IMR-90 (cell line): Measurements from ENCODE around the gene SORL1. TPM values are rescaled to one million over a fixed set of nuclear protein-coding genes. Genes with fewer than 3 reads are reported as not detected.

ENCODE experiments used
- ATAC-seq: fragments of 200-7000 bp; cut with Tn5 transposase; 2 replicates; pipeline ENCODE4 v1.9.1; 2020; ENCODE audit warnings: low read depth, mild to moderate bottlenecking, moderate library complexity
- BruUV-seq: library from RNA; stranded (reverse); fragments of 400-500 nt; replicated peaks from 2 replicates; lab custom pipeline; 2021; lab: Mats Ljungman, UMichigan
- CTCF ChIA-PET: fragments of 300-600 bp; formaldehyde crosslinking; extraction: SDS; loops from one replicate; lab custom pipeline; 2021; ENCODE audit warnings: antibody characterized with exemption; lab: Yijun Ruan, JAX
- POLR2A ChIA-PET: fragments of 300-600 bp; sonication (Branson Sonifier 250); formaldehyde crosslinking; loops from one replicate; lab custom pipeline; 2022; ENCODE audit warnings: antibody characterized with exemption; ENCODE audit not compliant: unreplicated experiment; lab: Charles Lee
- DNase-seq: peaks from one replicate; pipeline ENCODE4 v3.0.0; 2013
- H2AFZ ChIP-seq: replicated peaks from 2 replicates; pipeline ENCODE3; 2013; ENCODE audit warnings: low read length, mild to moderate bottlenecking; ENCODE audit not compliant: poor library complexity
- H2AK5ac ChIP-seq: 2 replicates; pipeline ENCODE4 v1.6.1; 2013; ENCODE audit warnings: low read depth, low read length, inconsistent platforms
- H2AK9ac ChIP-seq: replicated peaks from 2 replicates; pipeline ENCODE3; 2013; ENCODE audit warnings: mild to moderate bottlenecking, low read depth, low read length, moderate library complexity; ENCODE audit not compliant: poor library complexity
- H2BK120ac ChIP-seq: 2 replicates; pipeline ENCODE4 v1.6.1; 2013; ENCODE audit warnings: low read depth, low read length, inconsistent platforms
- H2BK15ac ChIP-seq: 3 replicates; pipeline ENCODE4 v1.6.1; 2013; ENCODE audit warnings: low read depth, low read length, inconsistent platforms
- H2BK20ac ChIP-seq: 2 replicates; pipeline ENCODE4 v1.6.1; 2013; ENCODE audit warnings: low read depth, mild to moderate bottlenecking, inconsistent platforms, low read length, moderate library complexity
- H2BK5ac ChIP-seq: 2 replicates; pipeline ENCODE4 v1.6.1; 2013; ENCODE audit warnings: mild to moderate bottlenecking, low read depth, low read length, inconsistent platforms; ENCODE audit not compliant: poor library complexity, severe bottlenecking
- H3K14ac ChIP-seq: replicated peaks from 2 replicates; pipeline ENCODE4 v1.6.1; 2013; ENCODE audit warnings: low read depth, low read length, inconsistent platforms
- H3K18ac ChIP-seq: 2 replicates; pipeline ENCODE4 v1.6.1; 2013; ENCODE audit warnings: low read depth, low read length, control low read depth
- H3K23ac ChIP-seq: 2 replicates; pipeline ENCODE4 v1.6.1; 2013; ENCODE audit warnings: low read depth, low read length, inconsistent platforms
- H3K27ac ChIP-seq: 2 replicates; pipeline ENCODE4 v1.5.1; 2013; ENCODE audit warnings: mild to moderate bottlenecking, control low read depth, low read length; ENCODE audit not compliant: insufficient read depth
- H3K27me3 ChIP-seq: 2 replicates; pipeline ENCODE4 v1.6.1; 2013; ENCODE audit warnings: low read length; ENCODE audit not compliant: control insufficient read depth, insufficient read depth
- H3K36me3 ChIP-seq: 2 replicates; pipeline ENCODE4 v1.6.1; 2013; ENCODE audit warnings: low read length, mixed read lengths; ENCODE audit not compliant: control insufficient read depth, insufficient read depth
- H3K4ac ChIP-seq: 2 replicates; pipeline ENCODE4 v1.6.1; 2013; ENCODE audit warnings: low read depth, low read length, inconsistent platforms
- H3K4me1 ChIP-seq: 2 replicates; pipeline ENCODE4 v1.6.1; 2013; ENCODE audit warnings: low read length, mixed read lengths; ENCODE audit not compliant: control insufficient read depth, insufficient read depth
- H3K4me2 ChIP-seq: 2 replicates; pipeline ENCODE4 v1.6.1; 2013; ENCODE audit warnings: low read depth, mild to moderate bottlenecking, control low read depth, low read length, moderate library complexity
- H3K4me3 ChIP-seq: 2 replicates; pipeline ENCODE4 v1.5.1; 2013; ENCODE audit warnings: low read depth, mild to moderate bottlenecking, control low read depth, low read length, moderate library complexity; ENCODE audit not compliant: insufficient read depth
- H3K56ac ChIP-seq: 2 replicates; pipeline ENCODE4 v1.6.1; 2013; ENCODE audit warnings: low read length, inconsistent platforms; ENCODE audit not compliant: insufficient read depth; ENCODE audit errors: extremely low read depth
- H3K79me1 ChIP-seq, 2 experiments: 2 replicates each; pipeline ENCODE4 v1.6.1; 2013; ENCODE audit warnings: low read length in 2 of 2, inconsistent platforms in 1 of 2, low read depth in 1 of 2
- H3K9ac ChIP-seq: 2 replicates; pipeline ENCODE4 v1.6.1; 2013; ENCODE audit warnings: low read depth, low read length, control low read depth
- H3K9me1 ChIP-seq: 2 replicates; pipeline ENCODE4 v1.6.1; 2013; ENCODE audit warnings: low read length, inconsistent platforms; ENCODE audit not compliant: insufficient read depth
- H3K9me3 ChIP-seq: 2 replicates; pipeline ENCODE4 v1.6.1; 2013; ENCODE audit warnings: low read length; ENCODE audit not compliant: control insufficient read depth, insufficient read depth
- H4K20me1 ChIP-seq: 2 replicates; pipeline ENCODE4 v1.6.1; 2013; ENCODE audit warnings: low read length, inconsistent platforms; ENCODE audit not compliant: insufficient read depth
- H4K5ac ChIP-seq: 2 replicates; pipeline ENCODE4 v1.6.1; 2013; ENCODE audit warnings: mild to moderate bottlenecking, low read depth, low read length, control low read depth
- H4K8ac ChIP-seq, 2 experiments: 2 replicates each; pipeline ENCODE4 v1.6.1; 2013; ENCODE audit warnings: low read depth in 2 of 2, low read length in 2 of 2, control low read depth in 1 of 2, inconsistent platforms in 1 of 2
- H4K91ac ChIP-seq: 2 replicates; pipeline ENCODE4 v1.6.1; 2013; ENCODE audit warnings: low read depth, low read length, inconsistent platforms; ENCODE audit not compliant: insufficient read depth
- BHLHE40 ChIP-seq: fragments of 150-350 bp; IDR thresholded peaks from 2 replicates; pipeline ENCODE4 v1.6.1; 2016; ENCODE audit warnings: mild to moderate bottlenecking, low read depth, low read length
- CHD1 ChIP-seq: IDR thresholded peaks from 2 replicates; pipeline ENCODE4 v1.6.1; 2012; ENCODE audit warnings: low read depth, low read length, improper control_type of control experiment
- FOS ChIP-seq: fragments of 150-350 bp; IDR thresholded peaks from 2 replicates; pipeline ENCODE4 v1.6.1; 2016; ENCODE audit warnings: low read depth, low read length
- MAFK ChIP-seq: IDR thresholded peaks from 2 replicates; pipeline ENCODE4 v1.6.1; 2012; ENCODE audit warnings: low read depth, low read length, improper control_type of control experiment
- MAZ ChIP-seq: IDR thresholded peaks from 2 replicates; pipeline ENCODE4 v1.6.1; 2012; ENCODE audit warnings: low read depth, mild to moderate bottlenecking, low read length, improper control_type of control experiment, moderate library complexity, borderline replicate concordance
- MXI1 ChIP-seq: IDR thresholded peaks from 2 replicates; pipeline ENCODE4 v1.6.1; 2012; ENCODE audit warnings: low read depth, mild to moderate bottlenecking, low read length, moderate library complexity, borderline replicate concordance
- NFE2L2 ChIP-seq: fragments of 150-350 bp; IDR thresholded peaks from 2 replicates; pipeline ENCODE4 v1.6.1; 2016; ENCODE audit warnings: low read depth, mild to moderate bottlenecking, low read length
- POLR2A ChIP-seq: IDR thresholded peaks from 2 replicates; pipeline ENCODE4 v1.6.1; 2012; ENCODE audit warnings: mild to moderate bottlenecking, low read depth, low read length
- RCOR1 ChIP-seq: IDR thresholded peaks from 2 replicates; pipeline ENCODE4 v1.6.1; 2012; ENCODE audit warnings: mild to moderate bottlenecking, low read length, improper control_type of control experiment; ENCODE audit not compliant: insufficient replicate concordance
- RFX5 ChIP-seq: IDR thresholded peaks from 2 replicates; pipeline ENCODE4 v1.8.0; 2012; ENCODE audit warnings: low read depth, mild to moderate bottlenecking, low read length, moderate library complexity
- SMC3 ChIP-seq: fragments of 150-350 bp; IDR thresholded peaks from 2 replicates; pipeline ENCODE4 v1.6.1; 2016; ENCODE audit warnings: low read depth, mild to moderate bottlenecking, antibody characterized with exemption, low read length, moderate library complexity
- WGBS, 2 experiments: methylation state at CpG; one replicate each; pipeline versions ENCODE4 v1.1.5 to v1.1.7; 2013; ENCODE audit warnings: missing lambda C conversion rate in 2 of 2; ENCODE audit not compliant: insufficient read length in 1 of 2; ENCODE audit errors: extremely low coverage in 2 of 2; 5-methylcytosine and 5-hydroxymethylcytosine counted together
- dilution Hi-C: fragments of 300-500 bp; cut with HindIII; formaldehyde crosslinking; loops from one replicate; pipeline ENCODE4 v1.14.3; 2018; ENCODE audit warnings: low sequenced_read_pairs; ENCODE audit not compliant: unreplicated experiment
- in situ Hi-C: fragments of 300-500 bp; cut with MboI; formaldehyde crosslinking; loops from 3 replicates; pipeline ENCODE4 v1.14.3; 2019; ENCODE audit warnings: low sequenced_read_pairs, inconsistent platforms, mixed read lengths
- intact Hi-C: fragments of 100-400 bp; cut with micrococcal nuclease; formaldehyde crosslinking; loops from 2 replicates; pipeline ENCODE4 v1.10.0; 2022
- polyA plus RNA-seq, 3 experiments: library from polyadenylated mRNA; depleted of rRNA; stranded (reverse); fragments of >200 nt; gene quantifications; 2 replicates each; pipeline ENCODE4 v1.2.3, GENCODE V29; 2012; ENCODE audit warnings: low replicate concordance in 1 of 3
- total RNA-seq: library from RNA; depleted of rRNA; stranded (reverse); fragments of >200 nt; gene quantifications from 2 replicates; pipeline ENCODE4 v1.2.3, GENCODE V29; 2012
- TF ChIP-seq, protein P1 (sequence below): fragments of 150-350 bp; IDR thresholded peaks from 2 replicates; pipeline ENCODE4 v1.6.1; 2016; ENCODE audit warnings: low read depth, mild to moderate bottlenecking, low read length, moderate library complexity, borderline replicate concordance
- TF ChIP-seq, protein P2 (sequence below): fragments of 150-350 bp; IDR thresholded peaks from 2 replicates; pipeline ENCODE4 v1.6.1; 2017; ENCODE audit warnings: mild to moderate bottlenecking, antibody characterized with exemption, low read length, low read depth
- TF ChIP-seq, protein P3 (sequence below): conservative IDR thresholded peaks from 2 replicates; pipeline ENCODE4 v1.5.1; 2012; ENCODE audit warnings: mild to moderate bottlenecking, low read depth, low read length, improper control_type of control experiment

The SORL1 gene
- total and polyA plus RNA-seq, 2 of the 4 experiments (the other 2 are of a cell fraction), result 1.0 to 2.0 TPM

DNA sequence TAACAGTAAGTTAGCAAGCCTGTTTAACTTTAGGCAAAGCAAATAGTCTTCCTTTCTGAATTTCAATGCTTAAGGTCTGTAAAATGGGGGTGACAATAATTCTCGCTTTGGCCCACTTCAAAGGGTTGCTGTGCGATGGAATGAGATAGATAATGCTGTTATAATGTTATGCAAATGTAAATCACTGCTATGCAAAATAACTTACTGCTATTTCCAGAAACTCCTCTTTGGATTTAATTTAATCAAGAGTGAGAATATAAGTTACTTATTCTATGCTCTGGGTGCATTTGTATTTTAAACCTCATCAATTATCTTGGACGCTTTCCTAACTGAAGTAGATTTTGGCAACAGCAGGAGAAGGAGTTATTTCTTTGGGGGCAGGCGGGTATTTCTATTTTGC lies 4.1 kb upstream of the SORL1 start:
- no peak overlapping the region for H2BK15ac ChIP-seq
- H4K8ac ChIP-seq, result no peak overlapping the region
- H4K20me1 ChIP-seq, result no peaks in the 10 kb centered on the region
- H2BK20ac ChIP-seq, result no peak overlapping the region
- no peak overlapping the region for H3K4me3 ChIP-seq
- no peak overlapping the region for H4K5ac ChIP-seq
- H2BK120ac ChIP-seq, result no peak overlapping the region
- H3K18ac ChIP-seq, result no peak overlapping the region
- H4K91ac ChIP-seq, result no peak overlapping the region
- ATAC-seq, result no peak
- no peak overlapping the region for H3K9ac ChIP-seq
- H3K9me3 ChIP-seq, result no peaks in the 10 kb centered on the region
- no peak for DNase-seq
- no peaks in the 10 kb centered on the region for H3K36me3 ChIP-seq
- H3K4ac ChIP-seq, result no peak overlapping the region
- CTCF ChIA-PET, result no interaction called here
- no peak overlapping the region for H2AK9ac ChIP-seq
- H2BK5ac ChIP-seq, result no peak overlapping the region
- no peak overlapping the region for H2AFZ ChIP-seq
- no peak overlapping the region for H3K4me2 ChIP-seq
- no peak overlapping the region for H2AK5ac ChIP-seq
- in situ Hi-C loops, result no loop called here
- H3K4me1 ChIP-seq, result no peaks in the 10 kb centered on the region; the same call in 1 of the 2 replicates
- H3K23ac ChIP-seq, result no peak overlapping the region
- H3K79me1 ChIP-seq, result no peaks in the 10 kb centered on the region
- TF ChIP-seq NFE2L2 (no peak), POLR2A (no peak), MAZ (no peak), SMC3 (no peak), CHD1 (no peak), MXI1 (no peak), FOS (no peak), RCOR1 (no peak), BHLHE40 (no peak), MAFK (no peak), RFX5 (no peak)
- TF ChIP-seq, protein P1, sequence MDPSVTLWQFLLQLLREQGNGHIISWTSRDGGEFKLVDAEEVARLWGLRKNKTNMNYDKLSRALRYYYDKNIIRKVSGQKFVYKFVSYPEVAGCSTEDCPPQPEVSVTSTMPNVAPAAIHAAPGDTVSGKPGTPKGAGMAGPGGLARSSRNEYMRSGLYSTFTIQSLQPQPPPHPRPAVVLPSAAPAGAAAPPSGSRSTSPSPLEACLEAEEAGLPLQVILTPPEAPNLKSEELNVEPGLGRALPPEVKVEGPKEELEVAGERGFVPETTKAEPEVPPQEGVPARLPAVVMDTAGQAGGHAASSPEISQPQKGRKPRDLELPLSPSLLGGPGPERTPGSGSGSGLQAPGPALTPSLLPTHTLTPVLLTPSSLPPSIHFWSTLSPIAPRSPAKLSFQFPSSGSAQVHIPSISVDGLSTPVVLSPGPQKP, result no peak
- TF ChIP-seq, protein P2, sequence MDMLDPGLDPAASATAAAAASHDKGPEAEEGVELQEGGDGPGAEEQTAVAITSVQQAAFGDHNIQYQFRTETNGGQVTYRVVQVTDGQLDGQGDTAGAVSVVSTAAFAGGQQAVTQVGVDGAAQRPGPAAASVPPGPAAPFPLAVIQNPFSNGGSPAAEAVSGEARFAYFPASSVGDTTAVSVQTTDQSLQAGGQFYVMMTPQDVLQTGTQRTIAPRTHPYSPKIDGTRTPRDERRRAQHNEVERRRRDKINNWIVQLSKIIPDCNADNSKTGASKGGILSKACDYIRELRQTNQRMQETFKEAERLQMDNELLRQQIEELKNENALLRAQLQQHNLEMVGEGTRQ, result no peak
- TF ChIP-seq, protein P3, sequence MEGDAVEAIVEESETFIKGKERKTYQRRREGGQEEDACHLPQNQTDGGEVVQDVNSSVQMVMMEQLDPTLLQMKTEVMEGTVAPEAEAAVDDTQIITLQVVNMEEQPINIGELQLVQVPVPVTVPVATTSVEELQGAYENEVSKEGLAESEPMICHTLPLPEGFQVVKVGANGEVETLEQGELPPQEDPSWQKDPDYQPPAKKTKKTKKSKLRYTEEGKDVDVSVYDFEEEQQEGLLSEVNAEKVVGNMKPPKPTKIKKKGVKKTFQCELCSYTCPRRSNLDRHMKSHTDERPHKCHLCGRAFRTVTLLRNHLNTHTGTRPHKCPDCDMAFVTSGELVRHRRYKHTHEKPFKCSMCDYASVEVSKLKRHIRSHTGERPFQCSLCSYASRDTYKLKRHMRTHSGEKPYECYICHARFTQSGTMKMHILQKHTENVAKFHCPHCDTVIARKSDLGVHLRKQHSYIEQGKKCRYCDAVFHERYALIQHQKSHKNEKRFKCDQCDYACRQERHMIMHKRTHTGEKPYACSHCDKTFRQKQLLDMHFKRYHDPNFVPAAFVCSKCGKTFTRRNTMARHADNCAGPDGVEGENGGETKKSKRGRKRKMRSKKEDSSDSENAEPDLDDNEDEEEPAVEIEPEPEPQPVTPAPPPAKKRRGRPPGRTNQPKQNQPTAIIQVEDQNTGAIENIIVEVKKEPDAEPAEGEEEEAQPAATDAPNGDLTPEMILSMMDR, result no peak
- no CpG with 5 or more reads among the region's 4 CpGs for WGBS, 2 experiments
- no peaks in the 10 kb centered on the region for H3K9me1 ChIP-seq
- POLR2A ChIA-PET, result no interaction called here
- dilution Hi-C loops, result no loop called here
- H3K27ac ChIP-seq, result no peak overlapping the region
- H3K27me3 ChIP-seq, result peaks cover 36% of the 10 kb centered on the region
- H3K56ac ChIP-seq, result no peak overlapping the region
- no TSS peak for BruUV-seq
- H3K14ac ChIP-seq, result no peak overlapping the region
- intact Hi-C loops, result no loop called here
